Measurements from ENCODE around the gene SIX4.
A peak's percentile ranks its signal among the peaks of the same experiment; 100 is the strongest.

SIX4 gene

DNA sequence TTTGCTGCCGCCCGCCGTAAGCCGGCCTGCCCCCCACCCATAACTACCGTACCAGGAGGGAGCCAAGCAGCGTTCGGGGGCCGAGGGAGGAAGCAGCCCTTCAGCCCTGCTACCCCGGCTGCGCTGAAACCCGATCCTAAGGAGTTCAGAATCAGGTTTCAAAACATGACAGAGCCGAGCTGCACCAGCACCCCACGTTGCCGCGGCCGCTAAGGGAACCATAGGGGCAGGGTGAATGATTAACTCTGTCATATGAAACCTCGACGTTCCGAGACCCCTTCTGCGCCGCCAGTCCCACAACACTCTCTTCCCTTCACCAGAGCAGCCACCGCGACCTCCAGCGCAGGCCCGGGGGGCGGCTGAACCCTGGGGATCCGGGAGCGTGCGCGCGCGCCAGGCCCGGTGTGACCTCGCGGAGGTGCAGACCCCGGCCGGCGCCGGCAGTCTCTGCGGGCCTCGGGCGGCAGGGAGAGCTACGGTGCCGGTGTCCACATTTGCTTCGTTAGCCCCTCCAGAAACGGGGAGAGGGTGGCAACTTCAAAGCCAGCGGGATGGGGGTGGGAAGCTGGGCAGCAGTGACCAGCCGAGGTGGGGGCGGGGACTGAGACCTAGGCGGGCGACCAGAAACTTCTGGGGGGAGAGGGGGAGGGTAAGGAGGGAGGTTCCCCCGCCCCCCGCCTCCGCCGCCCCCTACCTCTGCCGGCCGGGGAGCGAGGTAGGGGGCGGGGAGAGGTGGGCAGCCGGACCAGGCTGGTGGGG, 1.6 kb downstream of the SIX4 start:
- no peak for DNase-seq (ENCODE audit: extremely low read depth in 1 of 2, low read depth in 1 of 2)

DNA sequence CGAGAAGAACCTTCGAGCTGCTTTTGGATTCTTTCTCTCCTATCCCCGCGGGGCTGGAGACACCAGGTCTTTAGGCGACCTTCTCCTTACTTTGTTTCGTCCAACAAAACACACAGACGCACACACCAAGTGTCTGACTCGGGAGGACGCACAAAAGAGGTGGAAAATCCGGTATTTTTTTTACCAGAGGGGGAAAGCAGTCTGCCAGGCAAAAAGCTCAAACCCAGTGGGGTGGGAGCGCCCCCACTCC, 2.1 kb downstream of the SIX4 start:
- no peak for DNase-seq (ENCODE audit: extremely low read depth in 1 of 2, low read depth in 1 of 2)

DNA sequence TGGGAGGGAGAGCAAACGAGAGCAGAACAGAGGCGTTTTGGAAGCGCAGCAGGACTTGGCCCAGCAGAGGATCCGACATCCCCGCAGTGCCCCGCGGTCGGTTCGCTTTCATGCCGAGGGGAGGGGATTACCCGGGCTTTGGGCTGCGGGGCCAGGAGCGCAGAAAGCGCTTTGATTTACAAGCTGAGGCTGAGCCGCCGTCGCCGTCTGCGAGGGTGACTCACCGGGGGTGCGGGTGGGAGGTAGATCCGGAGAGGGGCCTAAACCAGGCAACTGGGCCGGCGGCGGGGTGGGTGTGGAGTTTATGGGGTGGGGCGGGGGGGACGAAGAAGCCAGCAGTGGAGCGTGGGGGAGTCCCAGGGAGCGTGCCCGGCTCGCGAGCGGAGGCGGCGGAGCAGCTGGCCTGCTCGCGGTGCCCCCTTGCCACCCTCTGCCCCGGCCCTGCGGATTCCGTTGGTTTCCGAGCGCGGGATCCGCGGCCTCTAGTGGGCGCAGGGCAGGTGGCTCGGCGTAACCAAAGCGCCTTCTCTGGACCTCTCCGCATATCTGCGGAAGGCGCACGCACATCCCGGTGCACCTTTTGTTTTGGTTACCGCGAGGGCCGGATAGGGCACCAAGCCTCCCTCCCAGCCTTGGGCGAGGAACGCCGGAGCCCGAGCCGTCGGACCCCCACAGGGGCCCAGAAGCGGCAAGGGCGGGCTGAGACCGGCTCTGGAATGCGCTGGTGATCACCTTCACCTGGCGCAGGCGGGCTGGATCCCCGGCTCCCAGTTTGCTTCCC, 2.6 kb downstream of the SIX4 start:
- DNase-seq (ENCODE audit: extremely low read depth in 1 of 2, low read depth in 1 of 2), result peak; percentile 40 to 66

DNA sequence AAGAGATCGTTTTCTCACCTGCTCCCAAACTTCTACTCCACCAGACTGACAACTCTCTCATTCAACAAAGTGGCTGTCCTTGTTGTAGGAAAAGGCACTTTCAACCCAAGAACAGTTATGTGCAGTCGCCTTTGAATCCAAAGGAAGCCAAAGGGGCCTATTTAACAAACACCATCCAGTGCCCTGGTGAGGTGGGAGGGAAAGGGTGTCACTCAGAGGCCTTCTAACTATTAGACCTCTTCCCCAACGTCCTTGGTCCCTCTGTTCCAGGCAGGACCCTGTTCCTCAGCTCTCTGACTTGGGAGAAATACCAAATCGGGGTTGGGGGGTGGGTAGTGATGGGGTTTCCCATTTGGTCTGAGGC, 3.2 kb downstream of the SIX4 start:
- no peak for DNase-seq (ENCODE audit: extremely low read depth in 1 of 2, low read depth in 1 of 2)

DNA sequence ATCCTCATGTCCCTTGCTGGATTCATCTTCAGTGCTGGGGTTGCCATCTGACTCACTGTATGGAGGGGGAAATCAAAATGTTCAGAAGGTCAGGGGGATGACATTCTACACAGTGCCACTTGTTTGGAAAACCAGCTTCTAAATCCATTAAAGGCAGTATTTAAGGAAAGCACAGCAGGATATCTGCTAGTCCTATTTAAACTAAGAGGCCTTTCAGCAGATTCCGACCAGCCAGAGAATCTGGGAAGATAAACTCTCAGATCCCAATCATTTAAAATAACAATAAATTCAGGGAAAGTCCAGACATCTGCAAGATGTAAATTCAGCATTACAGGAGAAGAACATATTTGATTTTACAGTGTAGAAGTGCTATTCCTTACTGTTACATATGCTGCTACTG, 3.8 kb downstream of the SIX4 start:
- DNase-seq (ENCODE audit: extremely low read depth in 1 of 2, low read depth in 1 of 2), result no peak

DNA sequence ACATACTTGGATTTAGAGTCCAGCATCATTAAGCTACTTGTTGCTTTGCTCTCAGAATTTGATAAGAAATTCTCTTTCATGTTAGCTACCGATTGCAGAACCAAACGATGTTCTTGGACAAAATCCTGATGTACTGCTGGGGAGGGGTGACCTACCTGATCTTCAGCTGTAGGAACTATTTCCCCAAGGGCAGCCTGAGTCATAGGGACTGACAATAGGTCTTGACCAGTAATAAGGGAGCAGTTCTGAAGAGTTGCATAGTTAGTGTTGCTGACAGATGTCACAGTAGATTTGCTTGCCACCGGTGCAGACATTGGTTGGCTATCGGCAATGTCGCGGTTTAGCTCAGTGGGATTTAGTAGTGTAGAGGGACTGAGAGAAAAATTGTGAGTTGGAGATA, 10.6 kb downstream of the SIX4 start:
- no peak for DNase-seq (ENCODE audit: extremely low read depth in 1 of 2, low read depth in 1 of 2)

DNA sequence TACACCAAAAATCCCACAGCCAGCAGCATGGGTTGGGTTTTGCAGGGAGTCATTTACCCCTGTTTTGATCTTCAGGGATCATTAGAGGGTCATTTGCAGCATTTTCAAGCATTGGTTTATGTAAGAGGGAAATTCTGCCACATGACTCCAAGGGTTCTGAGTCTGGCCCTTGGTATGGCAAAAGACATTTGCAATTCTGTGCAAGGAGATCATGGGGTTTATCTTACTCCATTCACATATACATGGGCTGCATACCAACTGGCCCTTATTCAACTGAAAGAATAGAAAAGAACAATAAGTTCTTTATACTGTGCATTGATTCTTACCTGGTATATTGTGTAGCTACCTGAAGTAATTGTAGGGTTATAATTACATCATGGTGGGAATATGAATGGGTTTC, 13.7 kb downstream of the SIX4 start:
- DNase-seq (ENCODE audit: extremely low read depth in 1 of 2, low read depth in 1 of 2), result no peak

DNA sequence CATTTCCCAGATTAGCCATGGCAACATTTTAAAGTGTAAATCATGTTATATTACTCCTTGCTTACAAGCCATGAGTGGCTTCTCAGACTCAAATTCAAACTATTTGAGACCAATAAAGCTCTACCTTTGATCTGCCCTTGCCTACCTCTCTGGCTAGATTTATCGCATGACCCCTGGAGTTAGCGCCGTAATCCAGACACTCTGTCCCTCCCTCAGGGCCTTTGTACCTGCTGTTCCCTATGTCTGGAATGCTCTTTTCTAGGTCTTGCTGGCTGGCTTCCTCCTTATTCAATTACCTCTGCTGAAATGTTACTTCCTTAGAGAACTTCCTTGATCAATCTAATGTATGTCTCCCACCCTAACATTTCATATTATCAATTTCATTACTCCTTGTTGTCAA, 16.3 kb downstream of the SIX4 start:
- DNase-seq (ENCODE audit: extremely low read depth in 1 of 2, low read depth in 1 of 2), result no peak

DNA sequence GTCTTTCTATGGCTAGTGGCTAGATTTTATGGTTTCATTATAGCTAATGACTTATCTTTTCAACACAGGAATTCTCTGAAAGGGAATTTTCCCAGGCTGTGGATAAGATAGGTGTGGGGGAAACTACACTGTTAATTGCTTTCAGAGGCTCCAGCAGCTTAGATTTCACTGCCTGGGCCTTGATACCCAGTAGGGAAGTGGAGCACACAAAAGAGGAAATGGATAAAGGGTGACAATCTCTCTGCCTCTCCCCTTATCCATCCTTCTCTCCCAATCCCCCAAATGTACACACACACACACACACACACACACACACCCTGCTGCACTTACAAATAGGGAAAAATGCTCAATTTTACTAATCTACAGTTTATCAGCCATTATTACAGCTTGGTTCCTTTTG, 19.1 kb downstream of the SIX4 start:
- DNase-seq (ENCODE audit: extremely low read depth in 1 of 2, low read depth in 1 of 2), result no peak

DNA sequence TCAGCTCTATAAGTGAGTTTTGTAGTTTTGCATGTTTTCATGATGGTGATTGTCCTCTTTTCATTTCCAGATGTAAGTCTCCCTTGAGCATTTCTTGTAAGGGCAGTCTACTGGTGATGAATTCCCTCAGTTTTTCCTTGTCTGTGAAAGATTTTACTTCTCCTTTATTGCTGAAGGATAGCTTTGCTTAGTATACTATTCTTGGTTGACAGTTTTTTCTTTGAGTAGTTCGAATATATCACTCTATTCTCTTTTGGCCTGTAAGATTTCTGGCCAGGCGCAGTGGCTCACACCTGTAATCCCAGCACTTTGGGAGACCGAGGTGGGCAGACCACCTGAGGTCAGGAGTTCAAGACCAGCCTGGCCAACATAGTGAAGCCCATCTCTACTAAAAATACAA, 23.6 kb downstream of the SIX4 start:
- no peak for DNase-seq (ENCODE audit: extremely low read depth in 1 of 2, low read depth in 1 of 2)

DNA sequence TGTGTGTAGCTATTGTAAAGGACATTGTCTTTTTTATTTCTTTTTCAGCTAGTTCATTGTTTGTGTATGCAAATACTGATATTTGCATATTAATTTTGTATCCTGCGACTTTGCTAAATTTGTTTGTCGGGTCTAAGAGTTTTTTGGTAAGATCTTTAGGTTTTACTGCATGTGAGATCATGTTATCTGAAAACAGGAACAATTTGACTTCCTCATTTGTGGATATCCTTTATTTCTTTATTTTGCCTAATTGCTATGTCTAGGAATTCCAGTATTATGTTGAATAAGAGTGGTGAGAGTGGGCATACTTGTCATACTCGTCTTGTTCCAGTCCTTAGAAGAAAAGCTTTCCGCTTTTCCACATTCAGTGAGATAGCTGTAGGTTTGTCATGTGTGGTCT, 28.8 kb downstream of the SIX4 start:
- no peak for DNase-seq (ENCODE audit: extremely low read depth in 1 of 2, low read depth in 1 of 2)

DNA sequence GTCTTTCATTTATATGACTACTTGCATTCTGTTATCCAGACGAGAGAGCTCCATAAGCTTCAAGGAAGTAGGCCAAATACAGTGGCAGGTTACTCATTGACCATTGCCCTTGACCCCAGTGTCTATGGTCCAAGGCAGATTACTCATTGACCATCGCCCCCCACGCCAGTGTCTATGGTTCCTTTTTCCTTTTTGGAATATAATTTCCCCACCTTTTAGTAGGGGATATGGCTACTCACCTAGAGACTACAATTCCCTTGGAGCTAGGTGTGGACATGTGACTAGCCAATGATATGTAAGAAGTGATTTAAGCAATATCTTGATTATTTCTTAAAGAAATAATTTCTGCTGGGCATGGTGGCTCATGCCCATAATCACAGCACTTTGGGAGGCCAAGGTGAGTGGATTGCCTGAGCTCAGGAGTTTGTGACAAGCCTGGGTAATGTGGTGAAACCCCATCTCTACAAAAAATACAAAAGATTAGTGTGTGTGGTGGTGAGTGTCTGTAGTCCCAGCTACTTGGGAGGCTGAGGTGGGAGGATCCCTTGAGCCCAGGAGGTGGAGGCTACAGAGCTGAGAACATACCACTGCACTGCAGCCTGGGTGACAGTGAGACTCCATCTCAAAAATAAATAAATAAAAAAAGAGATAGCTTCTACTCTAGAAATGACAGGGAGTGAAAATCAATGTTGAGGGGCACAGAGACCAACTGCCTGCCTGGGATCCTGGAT, 32.6 kb downstream of the SIX4 start:
- no peak for DNase-seq (ENCODE audit: extremely low read depth in 1 of 2, low read depth in 1 of 2)

DNA sequence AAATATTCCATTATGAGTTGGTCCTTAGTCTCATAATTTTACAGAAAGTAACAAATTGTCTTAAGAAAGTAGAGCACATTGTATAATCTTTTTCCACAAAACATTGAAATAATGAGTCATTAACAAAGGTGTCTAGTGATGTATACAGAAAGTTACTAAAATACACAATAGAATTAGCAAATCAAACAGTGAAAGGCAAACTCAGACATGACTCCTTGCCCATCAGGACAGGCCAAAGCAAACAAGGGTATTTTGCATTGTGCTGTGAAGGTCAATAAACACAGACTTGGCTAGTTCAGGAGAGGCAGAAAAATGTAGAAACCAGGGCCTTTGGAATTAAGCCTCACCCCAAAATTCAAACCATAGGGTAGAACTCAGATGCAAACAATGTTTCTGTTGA, 37.3 kb downstream of the SIX4 start:
- no peak for DNase-seq (ENCODE audit: extremely low read depth in 1 of 2, low read depth in 1 of 2)

DNA sequence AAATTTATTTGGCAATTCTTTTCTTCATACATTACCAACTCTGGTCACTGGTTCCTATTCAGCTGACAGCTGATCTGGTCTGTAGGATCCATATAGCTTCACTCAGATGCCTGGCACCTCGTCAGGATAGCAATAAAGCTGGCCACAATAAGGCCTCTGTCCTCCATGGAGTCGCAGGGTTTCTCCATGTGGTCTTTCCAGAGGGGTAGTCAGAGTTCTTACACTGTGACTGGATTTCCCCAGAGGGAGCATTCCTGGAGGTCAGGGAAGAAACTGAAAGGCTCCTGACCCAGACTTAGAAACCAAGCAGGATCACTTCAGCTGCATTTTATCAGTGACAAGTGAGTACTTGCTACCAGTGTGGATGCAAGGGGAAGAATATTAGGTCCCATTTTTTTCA, 39.9 kb downstream of the SIX4 start:
- no peak for DNase-seq (ENCODE audit: extremely low read depth in 1 of 2, low read depth in 1 of 2)

DNA sequence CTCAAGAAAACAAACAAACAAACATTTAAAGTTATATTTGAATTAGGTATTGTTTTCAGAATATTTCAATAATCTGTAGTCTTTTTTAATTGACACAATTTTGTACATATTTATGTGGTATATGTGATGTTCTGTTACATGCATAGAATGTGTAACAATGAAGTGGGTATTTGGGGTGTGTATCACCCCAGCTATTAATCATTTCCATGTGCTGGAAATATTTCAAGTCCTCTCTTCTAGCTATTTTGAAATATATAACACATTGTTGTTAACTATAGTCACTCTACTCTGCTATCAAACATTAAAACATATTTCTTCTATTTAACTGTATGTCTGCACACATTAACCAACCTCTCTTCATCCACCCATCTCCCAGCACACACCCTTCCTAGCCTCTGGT, 42.9 kb downstream of the SIX4 start:
- no peak for DNase-seq (ENCODE audit: extremely low read depth in 1 of 2, low read depth in 1 of 2)

DNA sequence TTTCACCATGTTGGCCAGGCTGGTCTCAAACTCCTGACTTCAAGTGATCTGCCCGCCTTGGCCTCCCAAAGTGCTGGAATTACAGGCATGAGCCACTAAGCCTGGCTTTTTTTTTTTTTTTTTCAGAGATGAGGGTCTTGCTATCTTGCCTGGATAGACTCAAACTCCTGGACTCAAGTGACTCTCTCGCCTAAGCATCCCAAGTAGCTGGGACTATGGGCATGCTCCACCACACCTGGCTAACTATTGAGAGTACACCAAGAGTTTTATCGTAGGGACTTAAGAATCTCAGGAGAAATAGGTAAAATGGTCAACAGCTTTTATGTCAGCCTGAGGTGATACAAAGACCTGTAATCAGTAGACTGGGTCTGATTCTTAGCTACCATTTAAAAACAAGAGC, 43.6 kb downstream of the SIX4 start:
- DNase-seq (ENCODE audit: extremely low read depth in 1 of 2, low read depth in 1 of 2), result no peak

DNA sequence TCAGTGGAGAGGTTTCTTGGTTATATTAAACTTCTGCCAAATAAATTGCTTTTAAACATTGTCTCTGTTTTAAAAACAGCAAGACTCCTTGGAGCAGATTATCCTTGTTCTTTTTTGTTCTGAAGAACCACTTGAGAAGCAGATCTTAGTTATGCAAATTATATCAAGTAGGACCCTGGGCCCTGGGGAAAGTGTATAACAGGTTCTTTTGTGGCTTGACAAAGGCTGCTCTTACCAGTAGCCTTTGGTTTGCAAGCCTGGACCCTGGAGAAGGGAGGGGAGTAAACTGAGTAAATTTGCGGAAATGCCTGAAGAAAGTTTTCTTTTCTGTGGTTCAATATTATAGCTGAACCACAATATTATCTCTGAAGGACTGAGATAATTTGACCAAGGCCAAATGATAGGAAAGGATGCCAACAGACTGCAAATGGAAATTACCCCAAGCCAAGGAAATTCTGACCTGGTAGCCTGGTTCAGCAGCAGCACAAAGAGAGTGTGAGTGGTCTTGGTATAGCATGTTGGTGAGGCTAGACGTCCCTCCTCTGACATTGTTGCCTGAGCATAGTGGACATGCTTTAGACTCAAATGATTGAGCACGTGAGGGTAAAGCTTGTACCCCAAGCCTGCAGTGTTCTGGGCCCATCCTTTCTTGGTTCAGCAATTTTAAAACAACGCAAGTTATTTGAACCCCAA, 44.4 kb downstream of the SIX4 start:
- DNase-seq (ENCODE audit: extremely low read depth in 1 of 2, low read depth in 1 of 2), result no peak

DNA sequence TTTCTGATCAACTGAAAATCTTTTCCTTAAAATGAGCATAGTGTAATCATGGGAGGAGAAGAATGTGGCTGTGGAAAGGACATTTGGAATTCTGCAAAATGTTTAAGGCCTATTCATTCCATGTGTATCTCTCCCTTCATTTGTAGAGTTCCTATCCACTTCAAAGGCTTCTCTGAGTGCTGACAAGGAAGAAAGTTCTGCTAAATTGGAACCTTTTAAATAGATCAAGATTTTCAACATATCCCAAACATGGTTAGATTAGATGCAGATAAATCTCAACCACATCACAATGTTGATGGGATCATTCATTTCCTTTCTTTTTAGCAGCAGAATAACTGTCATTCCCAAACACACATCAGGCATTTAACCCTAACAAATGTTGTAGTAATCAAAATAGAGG, 46.5 kb downstream of the SIX4 start:
- no peak for DNase-seq (ENCODE audit: extremely low read depth in 1 of 2, low read depth in 1 of 2)

DNA sequence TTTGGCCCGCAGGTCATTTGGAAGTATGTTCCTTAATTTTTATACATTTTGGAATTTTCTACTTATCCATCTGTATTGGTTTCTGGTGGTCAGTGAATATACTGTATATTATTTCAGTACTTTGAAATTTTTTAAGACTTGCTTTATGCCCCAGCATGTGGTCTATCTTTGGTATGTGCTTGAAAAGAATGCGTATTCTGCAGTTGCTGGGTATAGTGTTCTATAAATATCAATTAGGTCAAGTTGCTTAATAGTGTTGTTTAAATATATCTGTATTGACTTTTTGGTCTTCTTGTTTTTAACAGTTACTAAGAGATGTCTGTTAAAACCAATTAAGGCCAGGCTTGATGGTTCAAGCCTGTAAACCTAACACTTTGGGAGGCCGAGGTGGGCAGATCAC, 53.2 kb downstream of the SIX4 start:
- DNase-seq (ENCODE audit: extremely low read depth in 1 of 2, low read depth in 1 of 2), result no peak

DNA sequence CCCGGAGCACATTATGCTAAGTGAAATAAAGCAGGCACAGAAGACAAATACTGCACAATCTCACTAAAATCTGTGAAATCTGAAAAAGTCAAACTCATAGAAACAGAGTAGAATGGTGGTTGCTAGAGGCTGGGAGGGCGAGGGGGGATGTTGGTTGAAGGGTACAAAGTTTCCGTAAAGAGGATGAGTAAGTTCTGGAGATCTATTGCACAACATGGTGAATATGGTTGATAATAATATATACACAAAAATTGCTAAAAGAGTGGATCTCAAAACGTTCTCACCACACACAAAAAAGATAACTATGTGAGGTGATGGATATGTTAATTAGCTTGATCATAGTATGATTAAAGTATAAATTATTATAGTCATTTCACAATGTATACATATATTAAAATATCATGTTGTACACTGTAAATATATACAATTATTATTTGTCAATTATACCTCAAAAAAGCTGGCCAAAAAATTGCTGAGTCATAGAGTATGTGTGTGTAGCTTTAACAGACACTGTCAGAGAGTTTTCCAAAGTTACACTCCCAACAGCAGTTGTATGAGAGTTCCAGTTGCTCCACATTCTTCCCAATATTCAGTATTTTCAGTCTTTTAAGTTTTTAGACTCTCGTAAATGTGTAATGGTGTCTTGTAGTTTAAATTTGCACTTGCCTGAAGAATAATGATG, 55.6 kb downstream of the SIX4 start:
- no peak for DNase-seq (ENCODE audit: extremely low read depth in 1 of 2, low read depth in 1 of 2)

DNA sequence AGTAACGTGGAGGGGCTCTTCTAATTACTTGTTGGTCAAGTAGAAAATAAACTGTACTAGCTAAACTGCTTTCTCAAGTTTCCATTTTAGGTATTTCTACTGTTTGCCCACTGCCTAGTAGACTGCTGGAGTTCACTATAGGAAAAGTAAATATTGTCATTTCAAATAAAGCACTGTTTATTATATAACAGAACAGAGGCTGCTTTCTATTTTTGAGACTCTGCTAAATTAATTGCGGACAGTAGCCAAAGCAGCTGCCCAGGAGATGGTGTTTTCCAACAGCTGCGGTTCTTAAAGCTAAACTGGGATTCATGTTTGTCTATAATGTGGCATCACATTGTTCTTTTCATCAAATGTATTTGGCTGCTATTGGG, 59.0 kb downstream of the SIX4 start:
- no peak for DNase-seq (ENCODE audit: extremely low read depth in 1 of 2, low read depth in 1 of 2)

All from activated CD8-positive, alpha-beta memory T cell treated with anti-CD3 and anti-CD28 coated beads for 1 hour (primary cell).